MCF 10A (cell line): ENCODE measurements around the gene CBY1. TPM values are rescaled to one million over a fixed set of nuclear protein-coding genes. Genes with fewer than 3 reads are reported as not detected.

Experiments used
- BruUV-seq: library from RNA; stranded (reverse); fragments of 400-500 nt; replicated peaks from 2 replicates; lab custom pipeline; 2021; lab: Mats Ljungman, UMichigan
- CTCF ChIA-PET: fragments of 300-600 bp; sonication (Branson Sonifier 250); formaldehyde crosslinking; extraction: SDS; loops from one replicate; lab custom pipeline; 2021; ENCODE audit warnings: antibody characterized with exemption, inconsistent platforms; lab: Yijun Ruan, JAX
- POLR2A ChIA-PET: fragments of 300-600, 350-650 bp; sonication (Branson Sonifier 250); formaldehyde crosslinking; extraction: SDS; loops from one replicate; lab custom pipeline; 2020; ENCODE audit warnings: antibody characterized with exemption, inconsistent platforms; lab: Yijun Ruan, JAX
- DNase-seq: peaks from one replicate; pipeline ENCODE4 v3.0.0-alpha.2; 2018; ENCODE audit not compliant: unreplicated experiment
- H3K27ac Mint-ChIP-seq: one replicate; pipeline ENCODE4 v1.8.0; 2022; ENCODE audit warnings: mild to moderate bottlenecking, low read depth, mixed read lengths; ENCODE audit not compliant: unreplicated experiment
- H3K27me3 Mint-ChIP-seq: one replicate; pipeline ENCODE4 v1.8.0; 2022; ENCODE audit warnings: mixed read lengths; ENCODE audit not compliant: insufficient read depth, unreplicated experiment
- H3K36me3 Mint-ChIP-seq: one replicate; pipeline ENCODE4 v1.8.0; 2022; ENCODE audit warnings: mild to moderate bottlenecking, moderate library complexity, mixed read lengths; ENCODE audit not compliant: insufficient read depth, unreplicated experiment
- H3K4me1 Mint-ChIP-seq: one replicate; pipeline ENCODE4 v1.8.0; 2022; ENCODE audit warnings: mixed read lengths; ENCODE audit not compliant: insufficient read depth, unreplicated experiment
- H3K4me3 Mint-ChIP-seq: one replicate; pipeline ENCODE4 v1.8.0; 2022; ENCODE audit warnings: mild to moderate bottlenecking, moderate library complexity, mixed read lengths; ENCODE audit not compliant: unreplicated experiment
- H3K9me3 Mint-ChIP-seq: one replicate; pipeline ENCODE4 v1.8.0; 2022; ENCODE audit warnings: mixed read lengths; ENCODE audit not compliant: unreplicated experiment
- CTCF ChIP-seq: fragments of 200-600 bp; IDR thresholded peaks from one replicate; pipeline ENCODE4 v1.8.0; 2022; ENCODE audit warnings: antibody characterized with exemption, mild to moderate bottlenecking; ENCODE audit not compliant: unreplicated experiment
- intact Hi-C: fragments of 100-400 bp; cut with micrococcal nuclease; formaldehyde crosslinking; loops from 2 replicates; pipeline ENCODE4 v1.14.1; 2022
- total RNA-seq: library from RNA; stranded (reverse); gene quantifications from 2 replicates; pipeline ENCODE4 v1.2.3, GENCODE V29; 2022

Gene CBY1
- total RNA-seq, 1 experiment from 2014 or later: 40.6 TPM

DNA sequence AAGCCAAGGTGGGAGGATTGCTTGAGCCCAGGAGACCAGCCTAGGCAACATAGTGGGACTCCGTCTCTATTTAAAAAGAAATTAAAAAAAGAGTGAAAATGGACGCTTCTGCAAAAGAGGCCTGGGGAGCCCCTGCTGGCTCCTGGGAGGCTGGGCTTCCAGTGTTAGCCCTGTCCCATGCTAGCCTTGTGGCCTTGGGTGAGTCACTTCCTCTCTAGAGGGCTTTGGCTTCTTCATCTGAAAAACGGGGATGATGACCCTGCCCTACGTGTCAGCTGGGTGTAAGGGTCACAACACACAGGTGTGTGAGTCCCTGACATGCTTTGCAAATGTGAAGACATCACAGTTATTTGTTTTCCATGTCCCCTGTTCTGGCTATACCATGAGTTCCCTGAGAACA is 33.1 kb upstream of the CBY1 start:
- TF ChIP-seq CTCF: no peak
- POLR2A ChIA-PET: no interaction called here
- no peak for DNase-seq
- Mint-ChIP-seq H3K4me1 (no peaks in the 10 kb centered on the region), H3K27me3 (no peaks in the 10 kb centered on the region), H3K36me3 (no peaks in the 10 kb centered on the region), H3K4me3 (no peak overlapping the region), H3K9me3 (no peaks in the 10 kb centered on the region), H3K27ac (no peak overlapping the region)
- intact Hi-C loops: no loop called here
- no TSS peak for BruUV-seq
- CTCF ChIA-PET: no interaction called here

DNA sequence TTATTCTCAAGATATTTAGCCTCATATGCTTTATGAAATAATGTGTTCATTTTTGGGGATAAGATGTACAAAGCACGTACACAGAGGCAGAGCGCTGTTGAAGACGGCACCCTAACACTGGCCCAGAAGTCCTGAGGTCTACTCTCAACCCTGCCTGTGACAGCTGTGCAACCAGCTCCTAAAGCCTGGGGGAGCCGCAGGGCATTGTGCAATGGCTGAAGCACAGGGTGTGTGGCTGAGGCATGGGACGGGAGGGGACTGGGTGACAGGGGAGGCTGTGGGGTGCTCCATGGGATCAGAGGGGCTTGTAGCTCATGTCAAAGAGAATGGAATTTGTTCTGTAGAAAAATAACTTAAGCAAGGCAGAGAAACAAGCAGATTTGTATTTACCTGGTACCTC is 28.0 kb upstream of the CBY1 start:
- H3K36me3 Mint-ChIP-seq: peaks cover 11% of the 10 kb centered on the region
- H3K27me3 Mint-ChIP-seq: no peaks in the 10 kb centered on the region
- H3K27ac Mint-ChIP-seq: no peak overlapping the region
- intact Hi-C loops: no loop called here
- no peak overlapping the region for H3K4me3 Mint-ChIP-seq
- no peaks in the 10 kb centered on the region for H3K9me3 Mint-ChIP-seq
- no peak for TF ChIP-seq CTCF
- POLR2A ChIA-PET: interaction anchor here (0.8 kb wide), 1 partner anchor 9 kb away, joined by 3 read pairs; no protein-coding TSS in a partner anchor
- H3K4me1 Mint-ChIP-seq: no peaks in the 10 kb centered on the region
- CTCF ChIA-PET: no interaction called here
- peak; percentile 13 for DNase-seq
- BruUV-seq: no TSS peak

DNA sequence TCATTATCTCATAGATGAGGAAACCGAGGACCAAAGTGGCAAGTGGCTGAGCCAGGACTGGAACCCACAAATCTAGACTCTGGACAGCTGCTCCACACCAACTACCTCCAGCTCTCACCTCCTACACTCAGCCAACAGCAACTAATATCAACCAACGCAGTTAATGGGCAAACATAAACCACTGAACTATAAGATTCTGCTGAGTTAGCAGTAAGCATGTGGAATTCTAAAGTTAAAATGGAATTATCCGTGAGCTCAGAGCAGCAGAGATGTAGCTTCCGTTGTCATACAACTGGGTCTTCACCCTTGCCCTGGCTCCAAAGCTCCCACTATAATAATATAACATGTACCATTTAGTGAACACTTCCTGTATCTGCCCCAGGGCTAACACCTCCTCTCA is 27.3 kb upstream of the CBY1 start:
- no peaks in the 10 kb centered on the region for H3K9me3 Mint-ChIP-seq
- DNase-seq: no peak
- H3K36me3 Mint-ChIP-seq: peaks cover 11% of the 10 kb centered on the region
- no peak overlapping the region for H3K27ac Mint-ChIP-seq
- CTCF ChIA-PET: no interaction called here
- H3K4me1 Mint-ChIP-seq: no peaks in the 10 kb centered on the region
- no TSS peak for BruUV-seq
- TF ChIP-seq CTCF: no peak
- H3K27me3 Mint-ChIP-seq: no peaks in the 10 kb centered on the region
- intact Hi-C loops: no loop called here
- H3K4me3 Mint-ChIP-seq: no peak overlapping the region
- POLR2A ChIA-PET: no interaction called here

- no peaks in the 10 kb centered on the region for H3K27me3 Mint-ChIP-seq
- peaks cover 11% of the 10 kb centered on the region for H3K36me3 Mint-ChIP-seq
- TF ChIP-seq CTCF: no peak
- intact Hi-C loops: no loop called here
- DNase-seq: no peak
- no peak overlapping the region for H3K27ac Mint-ChIP-seq
- ChIA-PET POLR2A (interaction anchor here (0.6 kb wide), 1 partner anchor 50 kb away, joined by 3 read pairs; no protein-coding TSS in a partner anchor), CTCF (interaction anchor here (0.6 kb wide), 1 partner anchor 1039 kb away, joined by 3 read pairs; no protein-coding TSS in a partner anchor)
- BruUV-seq: no TSS peak
- H3K4me3 Mint-ChIP-seq: no peak overlapping the region
- H3K9me3 Mint-ChIP-seq: no peaks in the 10 kb centered on the region
- no peaks in the 10 kb centered on the region for H3K4me1 Mint-ChIP-seq
Observed at GRCh38 chr22:38631724-38632123, 24.7 kb upstream of the CBY1 start.
